NCI-H510A treated with DMSO at 0.1 percent for 48 hours (cell line): ENCODE measurements around the gene MEIS1.

Source experiments
- DNase-seq: peaks from one replicate; lab custom pipeline; 2025; lab: John Stamatoyannopoulos, UW

The MEIS1 gene

DNA sequence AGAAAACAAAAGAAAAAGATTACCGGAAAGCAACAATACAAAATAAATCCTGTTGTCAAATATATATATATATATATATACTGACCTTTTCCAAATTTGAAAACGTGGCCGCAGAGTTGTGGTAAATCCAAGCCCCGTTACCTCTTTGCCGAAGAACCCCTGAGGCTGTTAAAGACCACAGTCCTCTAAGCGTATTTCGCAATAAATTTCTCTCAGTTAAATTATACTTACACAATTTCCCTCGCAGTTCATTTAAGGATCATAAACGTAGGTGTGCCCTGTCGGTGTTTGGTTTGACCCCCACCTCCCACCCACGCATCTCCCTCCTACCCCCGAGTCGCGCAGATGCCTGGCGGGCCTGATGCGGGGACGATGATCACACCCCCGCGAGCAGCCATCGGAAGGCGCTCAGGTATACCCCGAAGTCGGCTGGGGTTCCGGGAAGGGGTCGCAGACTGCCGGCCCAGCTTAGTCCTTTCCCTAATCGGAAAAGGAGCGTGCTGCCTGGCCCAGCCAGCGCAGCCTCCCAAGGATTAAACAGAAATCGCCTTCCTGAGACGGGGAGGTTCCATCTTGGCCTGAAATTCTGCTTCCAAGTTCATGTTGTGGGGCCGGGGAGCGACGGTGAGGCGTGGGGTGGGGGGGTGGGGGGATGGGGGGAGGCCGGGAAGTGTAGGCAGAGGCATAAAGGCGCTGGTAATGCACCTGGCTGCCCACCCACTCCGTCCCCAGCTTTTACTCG, 2.9 kb upstream of the MEIS1 start:
- no peak for DNase-seq

DNA sequence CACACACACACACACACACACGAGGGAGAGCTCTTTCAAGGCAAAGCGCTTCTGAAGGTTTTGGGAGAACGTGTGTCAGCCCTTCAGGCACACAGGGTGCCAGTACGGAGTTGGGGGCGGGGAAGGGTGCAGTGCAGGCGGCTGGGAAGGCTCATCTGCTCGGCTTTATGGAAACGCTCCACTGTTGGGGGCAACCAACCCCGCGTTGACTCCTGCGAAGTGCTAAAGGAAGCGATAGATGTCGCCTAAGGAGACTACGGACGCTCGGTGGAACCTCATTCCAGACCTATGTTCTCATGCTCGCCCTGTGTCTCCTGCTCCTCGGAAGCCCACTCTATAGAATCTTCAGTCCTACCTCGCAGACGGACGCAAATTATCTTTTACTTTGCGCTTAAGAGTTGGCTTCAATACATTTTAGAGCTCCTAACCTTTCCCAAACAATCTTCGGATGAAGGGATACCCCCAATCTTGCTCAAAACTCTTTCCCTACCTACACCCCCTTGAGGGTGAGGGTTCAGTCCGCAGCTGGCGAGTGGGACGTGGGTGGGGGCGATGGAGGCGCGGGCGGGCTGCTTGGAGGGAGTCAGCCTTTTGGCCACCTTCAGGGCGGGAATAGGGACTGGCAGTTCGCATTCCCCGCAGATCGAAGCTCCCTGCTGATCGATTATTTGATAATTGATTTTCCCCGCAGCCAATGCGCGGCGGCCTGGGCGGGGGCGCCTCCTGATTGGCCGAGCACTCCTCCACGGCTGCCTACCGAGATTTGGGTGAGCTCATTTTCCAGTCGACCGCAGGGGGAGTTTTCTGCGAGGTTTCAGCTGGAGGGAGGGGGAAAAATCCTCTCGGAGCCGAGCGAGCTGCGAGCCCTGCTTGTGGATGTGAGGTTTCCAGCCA, 1.9 kb upstream of the MEIS1 start:
- peak; percentile 96 for DNase-seq

DNA sequence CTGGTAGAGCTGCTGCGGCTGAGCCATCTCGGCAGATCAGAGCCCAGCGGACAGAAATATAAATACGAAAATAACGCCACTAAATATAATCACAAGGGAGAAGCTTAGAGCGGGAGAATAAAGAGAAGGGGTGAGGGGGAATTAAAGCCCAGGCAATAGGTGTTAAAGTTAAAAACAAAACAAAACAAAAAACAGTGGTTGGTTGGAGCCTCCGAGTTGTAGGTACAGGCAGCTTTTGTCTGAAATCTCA, 1.3 kb upstream of the MEIS1 start:
- no peak for DNase-seq

DNA sequence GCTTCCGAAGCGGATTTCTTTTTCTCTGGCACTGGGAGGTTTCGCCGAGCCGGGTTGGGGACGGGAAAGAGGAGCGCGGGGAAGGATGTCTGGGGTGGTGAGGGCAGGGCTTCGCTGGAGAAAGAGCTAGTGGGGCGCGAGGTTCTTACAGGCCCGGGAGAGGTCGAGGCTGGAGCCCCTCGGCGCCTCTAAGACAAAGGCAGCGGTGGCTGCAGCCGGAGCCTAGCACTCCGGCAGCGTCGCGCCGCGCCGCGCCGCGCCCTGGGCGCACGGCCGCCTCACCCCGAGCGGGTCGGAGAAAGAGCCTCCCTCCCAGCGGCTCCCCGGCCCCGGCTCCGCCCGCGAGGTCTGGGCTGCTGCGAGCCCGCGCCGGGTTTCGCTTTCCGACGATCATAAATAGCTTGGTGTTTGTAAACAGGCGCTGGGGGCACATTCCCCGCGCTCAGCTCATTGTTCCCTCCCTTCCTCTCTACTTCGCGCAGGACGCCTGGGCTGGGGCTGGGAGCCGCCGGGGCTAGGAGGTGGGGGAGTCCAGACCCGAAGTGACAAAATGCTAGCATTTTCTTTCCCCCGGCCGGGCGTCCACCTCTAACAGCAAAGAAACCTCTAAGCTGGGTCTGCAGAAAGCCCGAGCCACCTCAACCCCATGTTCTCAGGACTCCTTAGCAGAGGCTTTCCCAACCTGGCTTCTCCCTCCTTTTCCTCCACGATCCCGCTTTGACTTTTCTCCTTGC, 813 bp upstream of the MEIS1 start:
- DNase-seq, result peak; percentile 77

DNA sequence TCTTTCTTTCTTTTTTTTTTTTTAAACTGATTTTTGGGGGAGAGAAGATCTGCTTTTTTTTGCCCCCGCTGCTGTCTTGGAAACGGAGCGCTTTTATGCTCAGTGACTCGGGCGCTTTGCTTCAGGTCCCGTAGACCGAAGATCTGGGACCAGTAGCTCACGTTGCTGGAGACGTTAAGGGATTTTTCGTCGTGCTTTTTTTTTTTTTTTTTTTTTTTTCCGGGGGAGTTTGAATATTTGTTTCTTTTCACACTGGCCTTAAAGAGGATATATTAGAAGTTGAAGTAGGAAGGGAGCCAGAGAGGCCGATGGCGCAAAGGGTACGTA, 587 bp downstream of the MEIS1 start:
- DNase-seq, result peak; percentile 30

DNA sequence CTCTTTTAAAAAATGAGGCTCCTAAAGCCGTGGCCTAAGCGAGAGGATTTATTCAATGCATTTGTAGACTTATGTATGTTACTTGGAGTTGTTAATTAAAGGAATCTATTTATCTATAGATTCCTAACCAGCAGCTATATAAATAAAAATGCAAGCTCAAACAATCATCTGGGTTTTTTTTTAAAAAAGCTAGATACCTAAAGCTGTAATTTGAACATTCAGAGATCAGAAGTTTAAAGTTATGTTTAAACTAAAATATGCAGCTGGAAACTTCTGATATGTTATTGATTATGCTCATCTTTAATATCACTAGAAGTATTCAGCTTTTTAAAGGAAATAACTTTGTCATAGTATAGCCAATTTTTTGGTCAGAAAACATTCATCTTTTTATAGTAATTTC, 1.0 kb downstream of the MEIS1 start:
- no peak for DNase-seq

DNA sequence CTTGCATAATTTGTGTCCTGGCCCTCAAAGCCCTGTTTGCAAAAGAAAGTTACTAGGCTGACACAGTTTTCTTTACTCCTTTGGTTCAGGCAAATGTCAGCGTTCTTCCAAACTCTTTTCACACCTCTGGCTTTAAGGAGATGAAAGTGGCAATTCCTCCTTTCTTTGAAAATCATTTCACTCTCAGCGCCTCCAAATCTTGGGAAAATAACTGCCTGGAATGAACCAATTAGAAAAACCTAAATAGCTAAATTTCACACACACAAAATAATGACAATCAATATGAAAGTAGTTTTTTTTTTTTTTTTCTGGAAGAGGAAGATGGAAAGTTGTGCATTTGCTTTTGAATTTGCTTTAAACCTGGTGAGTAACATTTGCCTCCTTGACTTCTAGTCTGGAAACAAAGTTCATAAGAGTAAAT, 1.7 kb downstream of the MEIS1 start:
- DNase-seq, result no peak

DNA sequence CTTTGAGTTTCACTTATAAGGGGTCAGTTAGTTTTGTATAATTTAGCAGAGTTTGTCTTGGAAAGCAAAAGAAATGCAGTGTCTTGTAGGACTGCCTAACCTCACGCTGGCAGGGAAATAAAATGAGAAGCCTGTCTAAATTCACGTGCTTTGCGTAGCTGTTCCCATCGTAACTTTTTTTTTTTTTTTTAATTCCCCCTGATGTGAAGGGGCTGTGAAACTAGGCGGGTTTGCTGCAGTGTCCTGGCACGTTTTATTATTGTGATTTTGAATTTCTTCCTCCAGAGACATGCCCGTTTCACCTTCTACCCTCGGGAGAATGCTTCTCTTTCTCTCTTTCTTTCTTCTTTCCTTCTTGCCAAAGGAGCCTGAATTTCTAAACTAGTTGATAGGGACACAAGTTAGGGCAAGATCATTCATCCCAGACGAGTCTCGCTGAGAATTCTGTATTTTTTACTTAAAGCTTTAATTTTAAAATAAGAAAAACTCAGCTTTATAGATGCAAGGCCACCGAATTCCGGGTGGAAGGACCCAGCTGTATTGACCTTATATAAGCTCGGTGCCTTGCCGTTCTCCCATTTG, 2.3 kb downstream of the MEIS1 start:
- peak; percentile 23 for DNase-seq

DNA sequence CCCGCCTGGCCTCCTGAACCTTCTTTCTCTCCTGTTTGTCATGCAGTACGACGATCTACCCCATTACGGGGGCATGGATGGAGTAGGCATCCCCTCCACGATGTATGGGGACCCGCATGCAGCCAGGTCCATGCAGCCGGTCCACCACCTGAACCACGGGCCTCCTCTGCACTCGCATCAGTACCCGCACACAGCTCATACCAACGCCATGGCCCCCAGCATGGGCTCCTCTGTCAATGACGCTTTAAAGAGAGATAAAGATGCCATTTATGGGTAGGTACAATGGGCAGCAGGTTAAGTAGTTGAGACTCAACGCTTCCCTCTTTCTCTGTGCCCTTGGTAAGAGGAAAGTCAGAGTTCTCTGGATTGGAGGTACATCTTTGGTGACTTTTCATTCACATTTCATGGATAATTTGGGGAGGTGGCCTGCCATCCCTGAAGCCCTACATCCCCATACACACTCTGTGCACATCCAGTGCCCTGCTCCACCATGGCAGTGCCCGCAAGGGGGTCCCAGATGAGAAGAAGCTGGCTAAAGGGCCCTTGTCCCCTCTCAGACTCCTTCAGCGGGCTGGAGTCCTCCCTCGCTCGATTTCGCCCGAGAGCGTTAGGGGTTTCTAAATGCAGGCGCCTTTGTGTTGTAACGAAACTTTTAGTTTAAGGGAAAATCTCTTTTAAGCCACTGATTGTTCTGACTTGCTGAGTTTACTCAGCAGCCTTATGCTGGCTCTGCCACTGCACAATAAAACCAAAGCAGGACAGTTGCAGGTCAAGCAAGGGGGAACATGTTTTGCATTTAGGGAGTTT, 3.0 kb downstream of the MEIS1 start:
- peak; percentile 16 for DNase-seq

DNA sequence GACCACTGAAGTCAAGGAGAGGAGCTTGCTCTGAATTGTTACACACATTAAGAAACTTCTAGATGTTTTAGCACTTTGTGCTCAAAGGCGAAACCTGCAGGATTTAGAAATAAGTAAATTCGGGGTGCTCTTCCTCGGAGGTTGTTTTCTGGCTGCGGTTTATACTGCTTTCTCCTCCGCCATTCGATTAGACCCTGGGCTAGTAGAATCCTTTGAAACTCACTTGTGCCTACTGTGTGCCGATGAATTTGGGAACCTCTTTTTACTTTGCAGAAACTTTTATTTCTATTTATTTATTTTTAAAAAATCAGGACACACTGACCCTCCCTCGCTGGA, 3.5 kb downstream of the MEIS1 start:
- no peak for DNase-seq

DNA sequence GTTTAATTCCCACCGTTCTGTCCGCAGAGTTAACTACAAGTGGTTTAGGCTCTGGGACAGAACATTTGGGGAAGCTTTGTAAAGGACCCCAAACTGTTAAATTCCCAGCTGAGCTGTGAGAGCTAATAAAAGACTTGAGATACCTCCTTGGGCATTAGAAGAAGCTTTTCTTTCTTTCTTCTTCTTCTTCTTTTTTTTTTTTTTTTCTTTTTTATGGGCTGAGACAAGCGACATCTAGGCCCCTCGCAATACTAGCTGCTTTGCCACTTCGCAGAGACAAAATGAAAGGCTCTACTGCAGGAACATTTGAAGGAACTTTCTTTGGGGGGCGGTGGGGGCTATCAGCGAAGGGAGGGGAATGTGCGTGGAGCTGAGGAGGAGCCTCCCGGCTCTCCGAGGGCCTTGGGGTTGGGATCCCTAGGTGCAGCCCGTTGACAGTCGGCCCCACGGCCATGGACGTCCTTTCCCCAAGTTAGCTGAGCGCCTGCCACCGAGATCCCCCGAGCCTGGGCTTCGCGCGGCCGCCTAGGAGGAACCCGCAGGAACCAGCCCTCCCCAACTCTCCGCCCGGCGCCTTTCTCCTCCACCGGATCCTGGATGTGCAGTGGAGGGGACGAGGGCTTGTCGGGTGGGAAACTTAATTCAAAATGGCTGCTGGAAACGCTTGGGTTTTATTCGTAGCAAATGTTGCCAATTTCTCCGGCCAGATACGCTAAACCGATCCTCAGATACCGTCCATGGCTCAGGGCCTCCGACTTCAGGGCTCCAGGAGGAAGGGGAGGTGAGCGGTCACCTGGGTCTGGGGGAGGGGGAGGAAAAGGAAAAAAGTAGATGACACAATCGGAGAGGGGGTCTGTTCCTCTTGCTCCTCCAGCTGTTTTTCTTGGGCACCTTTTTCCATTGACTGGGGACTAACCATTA, 4.2 kb downstream of the MEIS1 start:
- DNase-seq, result no peak

DNA sequence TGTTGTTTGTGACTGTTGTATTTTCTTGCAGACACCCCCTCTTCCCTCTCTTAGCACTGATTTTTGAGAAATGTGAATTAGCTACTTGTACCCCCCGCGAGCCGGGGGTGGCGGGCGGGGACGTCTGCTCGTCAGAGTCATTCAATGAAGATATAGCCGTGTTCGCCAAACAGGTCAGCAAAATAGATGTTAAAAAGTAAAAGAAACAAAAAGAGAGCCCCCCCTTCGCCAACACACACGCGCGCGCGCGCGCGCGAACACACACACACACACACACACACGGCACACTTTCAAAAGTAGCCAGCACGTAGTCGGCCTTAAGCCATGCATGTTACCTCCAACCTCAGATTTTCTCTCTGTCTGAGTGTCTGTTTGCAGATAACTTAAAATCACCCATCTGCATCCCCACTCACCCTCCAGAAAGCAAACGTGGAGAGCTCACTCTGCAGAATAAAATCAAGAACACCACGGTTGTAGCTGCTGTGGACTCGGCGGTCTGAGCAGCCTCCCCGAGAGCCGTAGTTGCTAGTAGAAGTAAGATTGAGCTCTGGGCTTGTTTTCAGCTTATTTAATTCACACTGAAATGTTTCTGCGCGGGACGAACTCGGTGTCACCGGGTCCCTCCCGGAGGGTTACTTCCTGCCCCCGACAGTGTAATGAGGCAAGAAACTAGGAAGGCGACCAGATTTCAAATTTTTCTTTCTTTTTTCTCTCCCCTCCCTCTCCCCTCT, 5.1 kb downstream of the MEIS1 start:
- no peak for DNase-seq

DNA sequence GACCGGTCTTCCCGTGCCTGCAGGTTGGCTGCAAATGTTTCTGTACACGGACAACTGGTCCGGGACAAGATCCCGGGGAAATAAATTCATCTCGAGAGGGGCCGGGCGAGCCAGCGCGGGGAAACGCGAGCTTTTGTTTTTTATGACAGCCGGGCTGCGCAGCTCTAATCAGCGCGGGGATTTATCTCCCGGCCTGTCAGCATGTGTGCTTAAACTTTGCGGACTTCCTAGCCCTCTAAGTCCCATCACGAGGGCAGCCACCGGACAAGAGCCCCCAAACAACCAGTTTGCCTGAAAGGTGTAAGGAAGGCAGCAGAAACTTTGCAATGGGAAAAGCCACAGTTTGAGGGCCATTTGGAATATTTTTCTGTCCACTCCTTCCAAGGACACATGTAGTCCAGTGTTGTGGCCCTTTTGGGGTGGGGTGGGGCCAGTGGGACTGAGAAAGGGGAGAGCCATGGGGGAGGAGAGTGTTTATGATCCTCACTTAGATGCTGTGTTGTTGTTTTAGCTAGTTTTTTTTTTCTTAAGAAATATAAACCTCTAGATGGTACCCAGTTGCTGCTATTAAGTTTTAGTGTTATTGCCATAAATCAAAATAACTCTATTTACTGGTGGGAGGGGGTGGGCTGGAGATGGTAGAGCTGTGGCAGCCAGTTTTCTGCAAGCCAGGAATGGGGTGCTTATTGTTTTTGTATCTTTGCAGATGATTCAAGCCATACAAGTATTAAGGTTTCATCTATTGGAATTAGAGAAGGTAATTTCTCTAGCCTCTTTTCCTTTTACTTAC, 6.0 kb downstream of the MEIS1 start:
- no peak for DNase-seq

DNA sequence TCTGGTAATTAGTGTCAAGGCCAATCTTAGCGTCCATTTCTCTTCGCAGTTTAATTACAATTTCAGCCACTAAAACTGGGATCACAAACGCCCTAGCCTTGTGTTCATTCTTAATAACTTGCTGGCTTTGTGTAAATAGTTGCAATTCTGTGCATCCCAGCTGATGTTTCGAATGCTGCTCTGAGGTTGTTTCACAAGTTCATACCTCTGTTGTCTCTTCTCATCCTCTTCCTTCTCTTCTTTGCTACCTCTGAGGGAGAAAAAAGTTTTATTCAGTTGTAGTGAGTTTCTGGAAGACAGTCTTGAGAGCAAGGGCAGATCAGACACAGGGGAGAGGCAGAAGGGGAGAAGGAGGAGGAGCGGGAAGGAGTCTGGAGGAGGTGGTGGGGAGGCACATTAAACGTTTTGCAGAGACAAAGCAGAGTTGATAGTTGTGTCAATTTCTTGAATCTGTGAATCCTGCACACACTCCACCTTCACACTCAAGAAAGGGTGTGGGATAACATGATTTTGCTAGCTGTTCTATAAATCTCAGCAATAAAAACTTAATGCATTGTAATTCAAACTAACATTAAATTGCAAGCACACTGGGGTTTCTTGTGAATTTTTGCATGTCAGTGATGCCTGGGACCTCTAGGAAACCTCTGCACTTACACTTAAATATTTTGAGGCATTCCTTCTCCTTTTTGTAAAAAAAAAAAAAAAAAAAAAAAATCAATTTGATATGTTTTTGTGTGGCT, 6.8 kb downstream of the MEIS1 start:
- no peak for DNase-seq

DNA sequence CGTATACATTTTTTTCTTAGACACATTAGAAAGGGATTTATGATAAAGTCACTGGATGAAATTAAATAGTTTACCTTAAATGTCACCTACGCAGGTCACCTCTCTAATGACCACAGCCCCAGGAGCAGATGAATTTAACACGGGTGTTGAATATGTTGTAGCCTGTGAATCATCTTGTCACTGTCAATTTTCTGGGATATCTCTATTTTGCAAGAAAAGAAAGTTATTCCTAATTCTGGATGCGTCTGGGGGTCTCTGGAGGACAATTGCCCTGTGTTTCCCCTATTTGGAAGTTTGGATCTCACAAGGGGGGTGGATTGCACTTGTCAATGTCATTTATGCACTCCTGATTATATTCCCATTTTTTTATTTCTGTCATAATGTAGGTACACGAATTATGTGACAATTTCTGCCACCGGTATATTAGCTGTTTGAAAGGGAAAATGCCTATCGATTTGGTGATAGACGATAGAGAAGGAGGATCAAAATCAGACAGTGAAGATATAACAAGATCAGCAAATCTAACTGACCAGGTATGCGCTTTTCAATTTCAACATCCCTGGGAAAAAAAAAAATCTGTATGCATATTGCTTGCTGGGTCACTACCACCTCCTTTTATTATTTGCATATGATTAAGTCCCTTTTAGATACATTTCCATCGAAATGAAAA, 7.7 kb downstream of the MEIS1 start:
- DNase-seq, result no peak

DNA sequence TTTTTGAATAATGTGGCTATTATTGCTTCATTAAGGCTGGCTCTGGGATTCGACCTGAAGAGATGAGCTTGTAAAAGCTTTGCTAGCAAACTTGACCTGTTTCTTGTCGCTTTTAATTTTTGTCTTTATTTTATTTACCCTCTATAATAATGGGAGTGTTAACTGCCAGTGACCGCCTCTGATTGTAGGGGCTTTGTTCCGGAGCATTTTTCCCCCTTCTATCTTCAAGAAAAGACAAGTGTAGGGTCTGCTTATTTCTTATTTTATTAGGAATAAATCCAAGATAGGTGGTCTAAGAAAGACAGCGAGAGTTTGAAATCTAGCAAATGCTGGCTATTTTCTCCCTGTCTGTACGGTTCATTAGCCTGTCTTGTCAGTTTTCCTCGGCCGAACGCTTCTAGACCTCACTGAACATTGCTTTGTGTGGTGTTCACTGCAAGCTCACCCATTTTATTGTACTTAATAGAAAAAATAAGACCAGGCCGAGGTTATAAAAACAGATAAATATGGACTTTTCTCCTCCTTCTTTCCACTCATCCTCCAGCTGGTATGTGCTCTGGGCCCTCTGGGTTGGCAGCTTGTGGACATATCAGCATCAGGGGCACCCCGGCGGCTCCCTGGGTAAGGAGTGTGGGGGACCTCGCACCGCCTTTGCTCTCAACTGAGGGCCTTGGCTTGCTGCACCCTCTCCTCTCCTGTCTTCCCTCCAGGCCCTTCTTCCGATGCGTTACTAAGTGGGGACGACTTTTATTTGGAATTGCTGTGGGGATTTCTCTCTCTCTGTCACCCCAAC, 8.5 kb downstream of the MEIS1 start:
- DNase-seq, result no peak
